ENCODE results near the gene SIX5. TPM values are rescaled to one million over a fixed set of nuclear protein-coding genes. Genes with fewer than 3 reads are reported as not detected.

Gene SIX5
- total RNA-seq (78.8 and 88.2 TPM in 2 replicates), polyA plus RNA-seq (40.4 and 41.1 TPM in 2 replicates)

- Histone ChIP-seq H3K27me3 (no peaks in the 10 kb centered on the region), H3K9me3 (ENCODE audit: low read depth) (no peaks in the 10 kb centered on the region), H3K4me1 (ENCODE audit: low read depth) (peaks cover 32% of the 10 kb centered on the region), H3K36me3 (peaks cover 14% of the 10 kb centered on the region), H3K4me3 (peak within 1 kb of the TSS; percentile 59), H3K27ac (peak within 1 kb of the TSS; percentile 98)
- DNase-seq (ENCODE audit: low read depth in 1 of 2, low spot score in 1 of 2), result peak; percentile 99
- TF ChIP-seq CTCF (IDR thresholded peaks at IDR 0.05; ENCODE audit: low read depth, low read length), result no peak
Observed at GRCh38 chr19:45768984-45769782, at the start of gene SIX5. Gene SIX5, minus strand, starts transcription at chr19:45769252. Its CDS starts 408 bp downstream, at chr19:45768844.

GRCh38 chr19:45817725-45818301 is 48.8 kb upstream of the SIX5 start:
- Histone ChIP-seq H3K4me1 (ENCODE audit: low read depth) (peaks cover 20% of the 10 kb centered on the region), H3K36me3 (peaks cover 9% of the 10 kb centered on the region), H3K27ac (peak overlapping the region; percentile 22), H3K27me3 (no peaks in the 10 kb centered on the region), H3K9me3 (ENCODE audit: low read depth) (no peaks in the 10 kb centered on the region), H3K4me3 (no peak overlapping the region)
- TF ChIP-seq CTCF (IDR thresholded peaks at IDR 0.05; ENCODE audit: low read depth, low read length), result no peak
- no peak for DNase-seq (ENCODE audit: low read depth in 1 of 2, low spot score in 1 of 2)

GRCh38 chr19:45817010-45817724 is 48.1 kb upstream of the SIX5 start:
- Histone ChIP-seq H3K9me3 (ENCODE audit: low read depth) (no peaks in the 10 kb centered on the region), H3K4me3 (no peak overlapping the region), H3K36me3 (peaks cover 3% of the 10 kb centered on the region), H3K27me3 (no peaks in the 10 kb centered on the region), H3K27ac (peak overlapping the region; percentile 74), H3K4me1 (ENCODE audit: low read depth) (peaks cover 20% of the 10 kb centered on the region)
- peak; percentile 99 for TF ChIP-seq CTCF (IDR thresholded peaks at IDR 0.05; ENCODE audit: low read depth, low read length)
- DNase-seq (ENCODE audit: low read depth in 1 of 2, low spot score in 1 of 2), result peak; percentile 96

- TF ChIP-seq CTCF (IDR thresholded peaks at IDR 0.05; ENCODE audit: low read depth, low read length), result no peak
- Histone ChIP-seq H3K27ac (peak overlapping the region; percentile 74), H3K36me3 (peaks cover 3% of the 10 kb centered on the region), H3K27me3 (no peaks in the 10 kb centered on the region), H3K4me3 (peak overlapping the region; percentile 54), H3K9me3 (ENCODE audit: low read depth) (no peaks in the 10 kb centered on the region), H3K4me1 (ENCODE audit: low read depth) (peaks cover 20% of the 10 kb centered on the region)
- DNase-seq (ENCODE audit: low read depth in 1 of 2, low spot score in 1 of 2), result no peak
Observed at GRCh38 chr19:45816236-45817009, 47.4 kb upstream of the SIX5 start.

Data from cardiac muscle cell (in vitro differentiated cells and primary cell).